GM19351 (cell line): ENCODE measurements around the gene TRIM14.
"Not testable (repeated sequence)": the region's sequence is repeated elsewhere in the genome, so short reads cannot be mapped to it uniquely, and the experiment has no call there.

Experiments
- ATAC-seq: cut with Tn5 transposase; IDR thresholded peaks from one replicate; pipeline ENCODE4 v1.9.1; 2021; ENCODE audit warnings: mild to moderate bottlenecking, moderate library complexity; ENCODE audit not compliant: unreplicated experiment

The TRIM14 gene

DNA sequence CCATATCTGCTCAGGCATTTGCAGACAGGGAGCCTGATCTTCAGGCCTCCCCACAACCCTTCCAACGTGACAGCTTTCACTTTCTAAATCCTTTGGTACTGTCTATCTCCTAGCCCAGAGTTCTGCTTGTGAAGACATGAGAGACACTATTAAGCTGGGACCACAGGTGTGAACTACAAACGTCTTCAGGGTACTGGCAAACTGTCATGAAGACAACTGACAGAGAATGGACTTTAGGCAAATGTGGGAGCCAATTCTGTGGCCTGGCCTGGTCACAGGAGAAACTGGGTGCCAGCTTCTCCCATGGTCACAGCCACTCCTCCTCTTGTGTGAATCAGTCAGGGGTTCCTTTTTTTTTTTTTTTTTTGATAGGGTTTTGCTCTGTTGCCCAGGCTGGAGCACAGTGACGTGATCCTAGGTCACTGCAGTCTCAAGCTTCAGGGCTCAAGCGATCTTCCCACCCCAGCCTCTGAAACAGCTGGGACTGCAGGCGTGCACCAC, 10.4 kb downstream of the TRIM14 start:
- ATAC-seq, result peak; percentile 89

DNA sequence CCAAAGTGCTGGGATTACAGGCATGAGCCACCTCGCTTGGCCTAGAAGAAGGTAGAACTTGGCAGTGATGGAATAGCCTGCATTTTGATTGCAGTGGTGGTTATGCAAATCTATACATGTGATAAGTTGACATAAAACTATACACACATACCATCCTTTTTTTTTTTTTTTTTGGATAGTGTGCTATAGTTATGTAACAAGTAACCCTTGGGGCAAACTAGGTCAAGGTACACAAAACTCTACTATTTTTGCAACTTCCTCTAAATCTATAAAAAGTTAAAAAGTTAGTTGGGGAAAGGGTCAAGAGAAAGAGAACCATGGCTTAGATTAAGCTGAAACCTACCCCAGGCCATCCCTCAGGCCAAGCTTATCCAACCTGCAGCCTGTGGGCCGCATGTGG, 11.1 kb downstream of the TRIM14 start:
- peak; percentile 28 for ATAC-seq

DNA sequence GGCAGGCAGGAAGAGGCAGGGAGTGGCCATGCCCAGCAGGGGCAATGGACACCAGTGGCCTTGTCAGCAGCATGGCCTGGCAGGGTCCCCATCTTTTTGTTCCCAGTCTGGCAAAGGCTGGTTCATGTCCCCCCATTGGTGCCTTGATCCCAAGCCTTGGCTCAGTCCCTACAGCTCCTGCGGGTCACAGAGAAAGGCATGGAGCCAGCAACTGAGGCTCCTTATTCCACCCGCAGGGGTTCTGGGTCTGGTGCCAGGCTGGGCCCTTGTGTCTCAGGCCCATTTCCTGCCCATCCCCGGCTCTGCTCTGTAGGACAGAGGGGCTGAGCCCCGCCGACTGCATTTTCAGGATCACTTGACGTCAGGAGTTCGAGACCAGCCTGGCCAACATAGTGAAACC, 14.0 kb downstream of the TRIM14 start:
- ATAC-seq, result no peak

DNA sequence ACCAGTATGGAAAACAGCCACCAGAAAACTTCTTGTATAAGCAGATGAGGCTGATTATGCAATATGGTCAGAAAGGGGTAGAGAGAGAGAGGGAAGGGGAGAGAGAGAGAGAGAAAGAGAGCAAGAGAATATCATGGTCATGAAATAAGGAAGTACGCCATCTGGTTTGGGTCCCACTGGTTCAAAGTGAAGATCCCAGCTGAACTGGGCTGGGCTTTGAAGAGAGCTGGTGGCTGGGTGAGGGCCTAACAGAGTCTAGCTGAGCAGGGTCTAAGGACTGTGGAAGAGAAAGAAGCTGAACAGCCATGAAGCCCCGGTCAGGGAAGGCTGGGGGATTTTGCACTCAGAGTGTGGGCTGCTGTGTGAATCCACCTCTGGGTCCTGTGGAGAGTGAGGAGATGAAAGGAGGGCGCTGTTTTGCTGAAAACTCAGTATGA, 14.6 kb downstream of the TRIM14 start:
- ATAC-seq, result no peak

DNA sequence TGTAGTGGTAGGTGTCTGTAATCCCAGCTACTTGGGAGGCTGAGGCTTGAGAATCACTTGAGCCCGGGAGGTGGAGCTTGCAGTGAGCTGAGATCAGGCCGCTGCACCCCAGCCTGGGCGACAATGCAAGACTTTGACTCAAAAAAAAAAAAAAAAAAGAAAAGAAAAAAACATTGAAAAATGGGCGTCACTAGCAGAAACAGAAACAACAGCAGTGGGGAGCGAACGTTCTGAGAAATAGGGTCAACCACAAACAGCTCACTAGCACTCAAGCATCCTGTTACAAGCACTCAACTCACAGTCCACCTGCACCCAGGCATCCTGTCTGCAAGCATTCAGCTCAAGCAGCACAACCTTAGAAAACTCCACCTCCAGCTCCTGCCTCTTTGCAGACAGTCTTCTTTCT, 17.2 kb downstream of the TRIM14 start:
- ATAC-seq, result peak; percentile 99

DNA sequence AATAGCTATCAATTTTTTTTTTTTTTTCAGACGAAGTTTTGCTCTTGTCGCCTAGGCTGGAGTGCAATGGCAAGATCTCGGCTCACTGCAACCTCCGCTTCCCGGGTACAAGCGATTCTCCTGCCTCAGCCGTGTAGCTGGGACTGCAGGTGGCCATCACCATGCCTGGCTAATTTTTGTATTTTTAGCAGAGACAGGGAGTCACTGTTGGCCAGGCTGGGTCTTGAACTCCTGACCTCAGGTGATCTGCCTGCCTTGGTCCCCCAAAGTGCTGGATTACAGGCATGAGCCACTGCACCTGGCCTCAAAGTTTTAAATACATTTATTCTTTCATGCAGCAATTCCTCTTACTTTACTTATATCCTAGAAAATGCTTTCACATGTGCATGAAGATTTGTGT, 17.6 kb downstream of the TRIM14 start:
- peak; percentile 2 for ATAC-seq

DNA sequence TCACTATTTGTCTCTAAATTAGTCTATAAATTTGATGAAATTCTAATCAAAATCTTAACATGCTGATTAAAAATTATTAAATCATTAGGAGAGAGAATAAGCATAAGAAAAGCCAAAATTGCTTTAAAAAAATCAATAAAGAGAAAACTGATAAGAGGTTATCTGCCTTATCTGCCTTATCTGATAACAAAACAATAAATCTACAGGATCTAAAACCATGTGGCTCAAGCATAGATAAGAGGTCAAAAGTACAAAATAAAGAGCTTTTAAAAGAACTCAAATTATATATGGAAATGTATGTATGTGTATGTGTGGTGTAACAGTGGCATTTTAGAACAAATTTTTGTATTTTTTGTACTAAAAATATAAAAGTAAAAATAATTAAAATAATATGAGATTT, 18.6 kb downstream of the TRIM14 start:
- ATAC-seq, result no peak

DNA sequence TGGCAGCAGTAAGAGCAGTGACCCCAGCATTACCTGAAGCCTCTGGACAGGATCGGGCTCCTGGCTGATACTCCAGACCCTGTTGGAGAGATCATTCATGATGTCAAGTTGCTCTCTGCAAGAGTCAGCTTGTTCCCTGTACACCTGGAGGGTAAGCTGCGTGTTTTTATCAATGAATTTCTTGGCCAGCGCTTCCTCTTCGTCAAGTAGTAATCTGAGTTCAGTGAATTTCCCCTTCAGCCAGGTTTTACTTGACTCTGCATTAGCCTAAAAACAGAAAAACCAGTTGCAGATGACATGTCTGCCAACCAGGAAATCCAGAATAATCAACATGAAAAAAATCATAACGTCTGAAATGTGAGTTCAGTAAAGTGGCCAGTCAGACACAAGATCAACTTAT, 19.1 kb downstream of the TRIM14 start:
- ATAC-seq, result no peak

DNA sequence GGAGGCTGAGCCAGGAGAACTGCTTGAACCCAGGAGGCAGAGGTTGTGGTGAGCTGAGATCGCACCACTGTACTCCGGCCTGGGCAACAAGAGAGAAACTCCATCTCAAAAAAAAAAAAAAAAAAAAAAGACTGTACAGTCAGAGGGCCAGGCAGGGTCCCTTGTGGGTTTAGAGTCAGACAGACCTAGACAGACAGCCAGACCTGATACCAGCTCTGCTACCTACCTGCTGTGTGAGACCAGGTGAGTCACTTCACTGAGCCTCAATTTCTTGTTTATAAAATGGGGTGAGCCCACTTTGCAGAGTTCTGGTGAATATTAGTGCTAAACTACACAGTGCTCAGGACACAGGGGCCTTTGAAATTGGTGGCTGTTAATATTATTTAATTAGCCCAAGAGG, 19.7 kb downstream of the TRIM14 start:
- ATAC-seq, result no peak

DNA sequence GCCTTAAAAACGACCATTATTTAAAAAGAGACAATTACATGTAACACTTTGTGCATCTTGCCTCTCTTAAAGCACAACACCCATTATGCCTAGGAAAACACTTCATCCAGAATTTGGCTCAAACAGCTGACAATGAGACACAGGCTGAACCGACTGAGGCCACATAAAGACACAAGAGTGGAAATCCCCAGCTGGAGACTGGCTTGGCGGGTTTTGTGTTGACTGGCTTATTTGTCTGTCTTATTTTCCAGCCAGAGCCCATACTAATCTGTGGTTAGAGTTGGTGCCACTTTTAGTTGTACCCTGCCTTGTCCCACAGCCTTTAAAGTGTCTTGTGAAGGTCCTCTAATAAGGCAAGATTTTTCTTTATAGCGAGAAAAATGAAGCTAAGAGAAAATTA, 21.2 kb downstream of the TRIM14 start:
- ATAC-seq, result no peak

DNA sequence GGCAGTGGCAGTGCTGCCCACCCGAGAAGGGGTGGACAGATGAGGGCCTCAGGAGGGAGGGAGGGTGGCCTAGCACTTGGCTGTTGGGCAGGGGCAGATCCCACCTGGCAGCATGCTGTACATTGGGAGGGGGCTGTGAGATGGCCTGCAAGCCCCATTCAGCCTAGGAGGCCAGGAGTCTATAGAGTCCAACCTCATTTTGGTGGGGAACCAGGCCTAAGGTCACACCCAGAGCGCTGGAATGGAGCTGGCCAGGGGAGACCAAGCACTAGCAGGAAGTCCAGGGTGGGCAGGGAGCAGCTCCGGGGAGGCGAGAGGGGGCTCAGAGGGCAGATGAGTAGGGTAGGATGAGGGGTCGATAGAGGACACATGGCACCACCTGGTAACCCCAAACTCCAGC, 22.9 kb downstream of the TRIM14 start:
- ATAC-seq, result no peak

DNA sequence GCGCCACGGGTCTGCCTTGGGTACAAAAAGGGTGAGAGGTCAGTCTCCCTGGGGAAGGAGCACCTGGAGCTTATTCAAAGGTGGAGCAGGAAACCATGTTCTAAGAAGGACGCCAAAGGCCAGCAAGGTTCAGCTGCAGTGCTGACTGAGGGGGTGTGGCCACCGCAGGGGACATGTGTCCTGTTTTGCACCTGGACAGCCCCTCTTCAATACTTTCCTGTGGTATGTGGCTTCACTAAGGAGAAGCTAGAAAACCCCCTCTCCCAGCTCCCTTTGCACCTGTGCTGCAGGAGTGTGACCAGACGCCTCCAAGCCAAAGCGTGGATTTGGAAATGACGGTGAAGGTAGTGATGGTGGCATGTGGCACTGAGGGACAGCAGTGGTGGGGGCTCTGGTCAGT, 23.6 kb downstream of the TRIM14 start:
- no peak for ATAC-seq

DNA sequence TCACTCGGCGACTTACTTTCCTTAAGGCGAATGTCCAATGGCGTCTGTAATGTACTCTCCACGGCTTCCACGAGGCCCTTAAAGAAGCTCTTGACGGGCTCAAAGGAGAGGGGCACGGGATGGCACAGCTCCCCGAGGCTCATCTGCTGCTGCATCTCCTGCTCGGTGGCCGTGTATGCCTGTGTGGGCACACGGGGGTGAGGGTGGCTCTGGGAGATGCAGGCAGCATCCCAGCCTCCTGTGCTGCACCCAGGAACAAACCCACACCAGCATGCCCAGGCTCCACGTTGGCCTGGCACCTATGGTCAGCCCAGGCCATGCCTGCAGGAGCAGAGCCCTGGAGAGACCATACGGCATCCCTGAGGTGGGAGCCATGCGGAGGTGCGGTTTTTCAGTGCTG, 24.2 kb downstream of the TRIM14 start:
- ATAC-seq, result no peak

DNA sequence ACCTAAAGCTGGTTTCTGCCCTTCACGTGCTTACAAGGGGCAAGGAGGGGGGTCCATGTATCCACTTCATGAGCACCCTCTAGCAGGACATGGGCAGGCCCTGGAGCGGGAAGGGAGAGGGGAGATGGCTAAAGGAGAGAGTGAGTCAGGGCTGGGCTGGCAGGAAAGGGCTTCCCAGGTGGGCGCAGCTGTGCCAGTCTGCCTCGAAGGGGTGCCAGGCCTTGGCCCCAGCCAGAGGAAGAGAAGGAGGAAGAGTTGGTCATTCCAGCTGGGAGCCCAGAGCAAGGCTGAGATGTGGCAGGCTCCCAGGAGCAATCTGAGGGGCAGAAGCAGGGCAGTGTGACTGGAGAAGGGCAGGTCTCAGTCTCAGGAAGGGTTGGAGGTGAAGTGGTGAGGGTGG, 24.7 kb downstream of the TRIM14 start:
- no peak for ATAC-seq

DNA sequence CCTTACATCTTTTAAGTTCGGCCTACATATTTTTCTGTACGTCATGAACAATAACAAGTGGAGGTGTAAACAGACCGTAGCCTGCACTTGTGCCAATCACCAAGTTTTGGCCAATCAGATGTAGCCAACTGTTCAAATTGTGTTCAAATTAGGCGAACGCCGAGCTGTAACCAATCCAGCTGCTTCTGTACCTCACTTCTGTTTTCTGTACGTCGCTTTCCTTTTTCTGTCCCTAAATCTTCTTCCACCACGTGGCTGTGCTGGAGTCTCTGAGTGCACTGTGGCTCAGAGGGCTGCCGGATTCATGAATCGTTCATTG, 26.4 kb downstream of the TRIM14 start:
- ATAC-seq, result no peak

DNA sequence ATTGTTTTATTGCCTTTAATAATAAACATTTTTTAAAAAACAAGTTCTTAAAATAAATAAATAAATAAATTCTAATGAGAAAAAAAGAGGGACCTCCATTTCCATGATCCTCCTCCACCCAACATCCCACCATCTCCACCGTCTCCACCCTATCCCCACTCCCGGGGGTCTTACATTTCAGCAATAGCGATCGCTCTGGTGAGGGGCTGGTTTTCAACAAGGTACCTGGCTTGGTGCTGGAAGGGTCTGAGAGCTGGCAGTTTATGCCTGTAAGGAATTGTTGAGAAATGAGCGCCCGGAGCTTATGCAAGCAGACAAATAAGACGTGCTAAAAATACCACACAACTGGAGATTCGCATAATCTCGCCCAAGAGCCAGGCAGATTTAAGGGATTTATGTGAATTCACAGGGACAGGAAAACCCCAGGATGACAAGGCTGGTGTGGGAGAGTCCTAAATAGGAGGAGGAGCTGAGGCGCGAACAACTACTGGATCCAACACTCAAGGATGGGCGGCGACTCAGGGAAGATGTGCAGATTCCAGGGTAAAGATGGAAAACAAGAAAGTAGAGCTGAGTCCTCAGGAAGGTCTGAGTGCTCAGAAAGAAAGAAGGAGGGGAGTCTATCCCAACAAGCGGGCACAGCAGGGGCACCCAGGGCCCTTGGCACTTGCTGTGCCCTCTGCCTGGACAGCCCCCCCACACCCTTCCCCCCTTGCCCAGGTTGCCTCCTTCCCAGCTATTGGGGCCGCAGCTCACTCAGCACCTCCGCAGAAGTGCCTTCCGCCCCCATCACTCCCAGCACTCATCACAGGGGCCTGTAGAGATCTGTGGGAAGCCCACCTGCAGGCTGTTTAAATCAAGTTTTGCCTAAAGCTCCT, 27.0 kb downstream of the TRIM14 start:
- no peak for ATAC-seq

DNA sequence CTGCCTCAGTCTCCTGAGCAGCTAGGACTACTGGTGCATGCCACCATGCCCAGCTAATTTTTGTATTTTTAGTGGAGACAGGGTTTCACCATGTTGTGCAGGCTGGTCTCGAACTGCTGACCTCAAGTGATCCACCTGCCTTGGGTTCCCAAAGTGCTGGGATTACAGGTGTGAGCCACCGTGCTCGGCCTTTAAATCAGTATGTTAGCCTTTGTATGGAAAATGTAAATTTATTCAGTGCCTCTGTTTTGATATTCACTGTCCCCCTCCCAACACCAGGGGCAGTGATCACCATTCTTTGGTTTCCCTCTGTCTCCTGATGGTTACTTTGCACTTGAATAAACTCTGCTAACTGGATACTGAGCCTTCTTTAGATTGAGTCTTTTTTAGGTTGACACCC, 28.3 kb downstream of the TRIM14 start:
- not testable (repeated sequence) for ATAC-seq

DNA sequence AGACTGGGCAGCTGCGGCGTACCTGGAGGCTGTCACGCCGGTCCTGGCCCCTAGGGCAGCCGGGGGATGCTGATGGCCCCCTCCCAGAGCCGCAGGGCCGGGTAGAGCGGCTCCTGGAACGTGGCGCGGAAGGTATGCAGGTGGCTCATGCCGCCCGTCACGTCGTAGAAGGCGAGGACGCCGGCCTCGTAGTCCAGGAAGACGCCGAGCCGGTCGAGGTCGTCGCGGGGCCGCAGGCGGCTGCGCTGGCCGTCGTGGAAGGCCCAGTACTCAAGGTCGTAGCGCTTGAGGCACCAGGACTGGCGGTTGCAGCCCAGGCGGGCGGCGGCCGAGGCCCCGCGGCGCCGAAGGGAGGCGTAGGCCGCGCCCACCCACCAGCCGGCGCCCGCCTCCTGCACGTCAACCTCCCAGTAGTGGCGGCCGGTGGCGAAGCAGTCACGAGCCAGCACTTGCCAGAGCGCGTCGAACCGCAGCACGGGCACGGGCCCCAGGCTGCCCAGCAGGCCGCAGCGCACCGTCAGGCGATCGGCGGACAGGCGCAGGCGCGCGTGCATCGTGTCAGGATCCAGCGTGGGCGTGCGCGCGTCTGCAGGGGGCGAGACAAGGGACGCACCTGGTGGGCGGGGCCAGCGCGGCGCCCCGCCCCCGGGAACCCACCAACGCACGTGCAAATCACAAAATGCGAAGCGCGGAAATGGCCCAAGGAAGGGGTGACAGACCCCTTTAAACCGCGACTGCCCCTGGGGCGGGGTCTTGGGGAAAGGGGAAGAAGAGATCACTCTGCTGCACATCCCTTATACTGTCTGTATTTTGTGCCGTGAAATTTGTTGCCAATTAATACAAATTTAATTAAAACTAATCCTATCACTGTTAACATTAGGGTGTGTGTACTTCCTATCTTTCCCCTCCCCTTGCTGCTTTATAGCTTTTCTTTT, 31.3 kb downstream of the TRIM14 start:
- no peak for ATAC-seq

DNA sequence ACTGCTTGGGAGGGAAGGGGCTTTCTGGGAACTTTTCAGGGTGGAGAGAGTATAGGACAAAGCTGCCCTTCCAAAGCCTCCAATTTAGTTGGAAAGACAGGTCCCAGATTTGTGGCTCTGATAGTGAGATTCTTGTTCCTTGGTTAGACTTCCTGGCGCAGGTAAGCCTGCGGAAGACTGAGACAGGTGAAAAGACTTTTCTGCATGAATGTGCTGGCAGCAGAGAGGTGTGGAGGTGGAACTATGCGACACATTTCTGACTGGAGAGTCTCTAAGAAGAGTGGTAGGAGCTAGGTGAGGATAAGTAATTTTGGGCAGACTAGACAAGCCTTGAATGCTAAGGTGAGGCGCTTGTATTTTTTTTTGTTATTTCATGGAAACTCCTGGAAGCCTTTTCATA, 32.6 kb downstream of the TRIM14 start:
- no peak for ATAC-seq

DNA sequence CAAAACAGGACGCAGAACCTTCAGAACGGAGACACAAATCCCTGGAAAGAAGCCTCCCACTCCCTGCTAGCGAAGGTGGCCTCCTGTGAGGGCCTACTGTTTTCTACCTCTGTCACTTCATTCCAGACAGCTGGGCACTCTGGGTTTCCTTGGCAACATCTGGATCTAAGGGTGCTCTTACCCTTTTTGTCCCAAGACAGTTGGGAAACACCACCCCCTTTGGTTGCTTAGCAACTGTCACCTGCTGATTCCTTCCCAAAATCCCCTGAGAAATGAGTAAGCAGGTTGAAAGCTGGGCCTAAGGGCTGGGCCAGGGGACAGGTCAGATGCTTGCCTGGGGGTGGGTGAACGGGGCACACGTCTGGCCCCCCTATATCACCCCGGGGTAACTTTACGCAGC, 33.1 kb downstream of the TRIM14 start:
- ATAC-seq, result no peak

DNA sequence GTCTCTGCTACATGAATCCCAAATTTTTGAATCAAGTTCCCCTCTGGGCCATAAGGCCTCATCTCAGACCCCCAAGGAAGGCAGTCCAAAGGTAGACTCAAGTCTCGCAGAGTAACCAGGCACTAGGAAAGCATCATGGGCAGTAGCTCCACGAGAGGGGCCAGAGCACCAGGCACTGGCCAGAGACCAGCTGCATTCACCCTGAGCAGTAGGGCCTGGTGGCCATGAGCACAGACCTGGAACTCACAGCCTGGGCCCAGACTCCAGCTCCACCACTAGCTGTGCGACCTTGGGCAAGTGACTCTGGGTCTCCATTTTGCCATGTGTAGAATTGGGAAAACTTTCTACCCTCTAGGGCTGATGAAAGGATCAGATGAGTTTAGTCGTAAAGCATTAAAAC, 34.0 kb downstream of the TRIM14 start:
- ATAC-seq, result no peak

DNA sequence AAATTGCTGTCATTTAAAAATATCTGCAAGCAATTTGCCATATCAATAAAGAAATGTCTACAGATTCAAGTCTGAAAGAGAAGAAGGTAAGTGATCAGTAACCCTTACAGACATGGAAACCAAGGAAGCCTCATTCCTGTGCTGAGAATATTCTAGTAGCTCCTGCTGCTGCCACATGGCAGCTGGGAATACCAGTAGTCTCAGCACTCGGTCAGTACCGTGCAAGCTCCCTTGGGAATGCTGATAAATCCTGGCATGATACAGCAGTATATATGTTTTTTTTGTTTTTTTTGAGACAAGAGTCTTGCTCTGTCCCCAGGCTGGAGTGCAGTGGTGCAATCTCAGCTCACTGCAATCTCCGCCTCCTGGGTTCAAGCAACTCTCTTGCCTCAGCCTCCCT, 34.6 kb downstream of the TRIM14 start:
- no peak for ATAC-seq
